Astrocyte (in vitro differentiated cells and primary cell): ENCODE results near the gene LY9. TPM values are rescaled to one million over a fixed set of nuclear protein-coding genes. Genes with fewer than 3 reads are reported as not detected.

ENCODE experiments used
- DNase-seq: peaks from one replicate; pipeline ENCODE4 v3.0.0-alpha.2; 2010; ENCODE audit warnings: low read depth
- FAIRE-seq: peaks from 2 replicates; lab custom pipeline; 2011; peaks lifted over from hg19 to GRCh38; lab: Jason Lieb, UNC
- H2AFZ ChIP-seq: 2 replicates; pipeline ENCODE4 v1.6.0; 2012; ENCODE audit warnings: low read depth, low read length, inconsistent platforms
- H3K27ac ChIP-seq: 2 replicates; pipeline ENCODE4 v1.5.1; 2011; ENCODE audit warnings: low read depth, low read length, inconsistent platforms
- H3K27me3 ChIP-seq: 2 replicates; pipeline ENCODE4 v1.6.0; 2011; ENCODE audit warnings: low read length, inconsistent platforms; ENCODE audit not compliant: insufficient read depth
- H3K36me3 ChIP-seq: 2 replicates; pipeline ENCODE4 v1.5.1; 2011; ENCODE audit warnings: low read length, inconsistent platforms; ENCODE audit not compliant: insufficient read depth
- H3K4me1 ChIP-seq: 2 replicates; pipeline ENCODE4 v1.5.1; 2011; ENCODE audit warnings: low read length, inconsistent platforms; ENCODE audit not compliant: insufficient read depth
- H3K4me2 ChIP-seq: 2 replicates; pipeline ENCODE4 v1.6.0; 2012; ENCODE audit warnings: low read length, inconsistent platforms
- H3K4me3 ChIP-seq: 2 replicates; pipeline ENCODE4 v1.5.1; 2011; ENCODE audit warnings: low read depth, mild to moderate bottlenecking, low read length, inconsistent platforms; ENCODE audit not compliant: insufficient read depth
- H3K79me2 ChIP-seq: 2 replicates; pipeline ENCODE4 v1.6.0; 2012; ENCODE audit warnings: mild to moderate bottlenecking, low read length, inconsistent platforms; ENCODE audit not compliant: insufficient read depth
- H3K9ac ChIP-seq: 2 replicates; pipeline ENCODE4 v1.6.0; 2012; ENCODE audit warnings: mild to moderate bottlenecking, low read length, inconsistent platforms
- H3K9me3 ChIP-seq: 2 replicates; pipeline ENCODE4 v1.5.1; 2012; ENCODE audit warnings: low read depth, mild to moderate bottlenecking, low read length, inconsistent platforms; ENCODE audit not compliant: insufficient read depth
- H4K20me1 ChIP-seq: 2 replicates; pipeline ENCODE4 v1.6.0; 2012; ENCODE audit warnings: low read length, inconsistent platforms; ENCODE audit not compliant: insufficient read depth
- H3K27ac Mint-ChIP-seq: one replicate; pipeline ENCODE4 v1.8.0; 2021; ENCODE audit warnings: mild to moderate bottlenecking, mixed read lengths; ENCODE audit not compliant: unreplicated experiment
- H3K27me3 Mint-ChIP-seq: one replicate; pipeline ENCODE4 v1.8.0; 2021; ENCODE audit warnings: low read depth, mixed read lengths; ENCODE audit not compliant: unreplicated experiment
- H3K36me3 Mint-ChIP-seq: one replicate; pipeline ENCODE4 v1.8.0; 2021; ENCODE audit warnings: low read depth, mixed read lengths; ENCODE audit not compliant: unreplicated experiment
- H3K4me1 Mint-ChIP-seq: one replicate; pipeline ENCODE4 v1.8.0; 2021; ENCODE audit warnings: low read depth, mixed read lengths; ENCODE audit not compliant: unreplicated experiment
- H3K4me3 Mint-ChIP-seq: one replicate; pipeline ENCODE4 v1.8.0; 2021; ENCODE audit warnings: mild to moderate bottlenecking, moderate library complexity, mixed read lengths; ENCODE audit not compliant: unreplicated experiment
- H3K9me3 Mint-ChIP-seq: one replicate; pipeline ENCODE4 v1.8.0; 2021; ENCODE audit warnings: mild to moderate bottlenecking, mixed read lengths; ENCODE audit not compliant: unreplicated experiment
- EZH2 ChIP-seq: IDR thresholded peaks from 2 replicates; pipeline ENCODE4 v1.6.1; 2012; ENCODE audit warnings: mild to moderate bottlenecking, low read length, inconsistent platforms; ENCODE audit not compliant: insufficient read depth
- total RNA-seq: library from RNA; stranded (reverse); gene quantifications from 2 replicates; pipeline ENCODE4 v1.2.1, GENCODE V29; 2021
- TF ChIP-seq, protein P1 (sequence below): IDR thresholded peaks from 2 replicates; pipeline ENCODE4 v1.5.1; 2011; ENCODE audit warnings: low read depth, mild to moderate bottlenecking, inconsistent platforms, low read length, moderate library complexity; ENCODE audit not compliant: insufficient read depth

Gene LY9
- total RNA-seq, 1 donor from 2014 or later: not detected

DNA sequence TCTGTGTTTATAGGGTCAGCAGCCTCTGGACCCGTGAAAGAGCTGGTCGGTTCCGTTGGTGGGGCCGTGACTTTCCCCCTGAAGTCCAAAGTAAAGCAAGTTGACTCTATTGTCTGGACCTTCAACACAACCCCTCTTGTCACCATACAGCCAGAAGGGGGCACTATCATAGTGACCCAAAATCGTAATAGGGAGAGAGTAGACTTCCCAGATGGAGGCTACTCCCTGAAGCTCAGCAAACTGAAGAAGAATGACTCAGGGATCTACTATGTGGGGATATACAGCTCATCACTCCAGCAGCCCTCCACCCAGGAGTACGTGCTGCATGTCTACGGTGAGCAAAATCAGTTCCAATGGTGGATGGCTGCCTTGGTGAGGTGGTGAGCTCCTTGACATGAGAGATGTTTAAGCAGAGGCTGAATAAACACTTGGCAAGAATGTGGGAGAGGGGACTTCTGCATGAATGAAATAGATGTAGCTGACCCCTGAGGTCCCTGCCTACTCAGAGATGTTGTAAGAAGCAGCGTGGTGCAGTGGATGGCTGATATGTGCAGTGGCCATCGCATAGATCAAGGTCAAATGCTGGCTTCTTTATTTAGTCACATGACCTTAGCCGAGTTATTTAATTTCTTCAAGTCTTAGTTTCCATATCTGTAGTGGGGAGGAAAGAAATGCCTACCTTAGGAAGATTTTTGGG lies 47.6 kb upstream of the LY9 start:
- Histone ChIP-seq H3K27ac (no peak overlapping the region), H3K36me3 (no peaks in the 10 kb centered on the region), H3K4me3 (no peak overlapping the region), H3K9ac (no peak overlapping the region), H4K20me1 (no peaks in the 10 kb centered on the region), H3K79me2 (no peaks in the 10 kb centered on the region), H3K4me2 (no peak overlapping the region), H2AFZ (no peak overlapping the region), H3K27me3 (no peaks in the 10 kb centered on the region), H3K9me3 (no peaks in the 10 kb centered on the region), H3K4me1 (no peaks in the 10 kb centered on the region)
- no peak for FAIRE-seq
- Mint-ChIP-seq H3K27ac (peak overlapping the region; percentile 30), H3K27me3 (peaks cover 13% of the 10 kb centered on the region), H3K9me3 (peaks cover 2% of the 10 kb centered on the region), H3K4me1 (peaks cover 21% of the 10 kb centered on the region), H3K36me3 (no peaks in the 10 kb centered on the region), H3K4me3 (no peak overlapping the region)
- no peak for DNase-seq
- TF ChIP-seq, protein P1, sequence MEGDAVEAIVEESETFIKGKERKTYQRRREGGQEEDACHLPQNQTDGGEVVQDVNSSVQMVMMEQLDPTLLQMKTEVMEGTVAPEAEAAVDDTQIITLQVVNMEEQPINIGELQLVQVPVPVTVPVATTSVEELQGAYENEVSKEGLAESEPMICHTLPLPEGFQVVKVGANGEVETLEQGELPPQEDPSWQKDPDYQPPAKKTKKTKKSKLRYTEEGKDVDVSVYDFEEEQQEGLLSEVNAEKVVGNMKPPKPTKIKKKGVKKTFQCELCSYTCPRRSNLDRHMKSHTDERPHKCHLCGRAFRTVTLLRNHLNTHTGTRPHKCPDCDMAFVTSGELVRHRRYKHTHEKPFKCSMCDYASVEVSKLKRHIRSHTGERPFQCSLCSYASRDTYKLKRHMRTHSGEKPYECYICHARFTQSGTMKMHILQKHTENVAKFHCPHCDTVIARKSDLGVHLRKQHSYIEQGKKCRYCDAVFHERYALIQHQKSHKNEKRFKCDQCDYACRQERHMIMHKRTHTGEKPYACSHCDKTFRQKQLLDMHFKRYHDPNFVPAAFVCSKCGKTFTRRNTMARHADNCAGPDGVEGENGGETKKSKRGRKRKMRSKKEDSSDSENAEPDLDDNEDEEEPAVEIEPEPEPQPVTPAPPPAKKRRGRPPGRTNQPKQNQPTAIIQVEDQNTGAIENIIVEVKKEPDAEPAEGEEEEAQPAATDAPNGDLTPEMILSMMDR: no peak
- no peak for TF ChIP-seq EZH2

- Mint-ChIP-seq H3K9me3 (peaks cover 2% of the 10 kb centered on the region), H3K27ac (no peak overlapping the region), H3K4me1 (peaks cover 21% of the 10 kb centered on the region), H3K27me3 (peaks cover 13% of the 10 kb centered on the region), H3K36me3 (no peaks in the 10 kb centered on the region), H3K4me3 (no peak overlapping the region)
- Histone ChIP-seq H3K79me2 (no peaks in the 10 kb centered on the region), H3K27ac (no peak overlapping the region), H3K9me3 (no peaks in the 10 kb centered on the region), H2AFZ (no peak overlapping the region), H3K9ac (no peak overlapping the region), H3K36me3 (no peaks in the 10 kb centered on the region), H4K20me1 (no peaks in the 10 kb centered on the region), H3K4me3 (no peak overlapping the region), H3K4me2 (no peak overlapping the region), H3K4me1 (no peaks in the 10 kb centered on the region), H3K27me3 (no peaks in the 10 kb centered on the region)
- TF ChIP-seq, protein P1: no peak
- TF ChIP-seq EZH2: no peak
- FAIRE-seq (no peak), DNase-seq (no peak)
These were observed 47.1 kb upstream of the LY9 start for GRCh38 chr1:160748878-160749269.

- Histone ChIP-seq H3K4me2 (no peak overlapping the region), H2AFZ (no peak overlapping the region), H4K20me1 (no peaks in the 10 kb centered on the region), H3K9ac (no peak overlapping the region), H3K4me1 (no peaks in the 10 kb centered on the region), H3K27me3 (no peaks in the 10 kb centered on the region), H3K9me3 (no peaks in the 10 kb centered on the region), H3K36me3 (no peaks in the 10 kb centered on the region), H3K79me2 (no peaks in the 10 kb centered on the region), H3K4me3 (no peak overlapping the region), H3K27ac (no peak overlapping the region)
- Mint-ChIP-seq H3K9me3 (peaks cover 4% of the 10 kb centered on the region), H3K4me1 (peaks cover 21% of the 10 kb centered on the region), H3K27ac (no peak overlapping the region), H3K4me3 (no peak overlapping the region), H3K36me3 (no peaks in the 10 kb centered on the region), H3K27me3 (peaks cover 13% of the 10 kb centered on the region)
- no peak for TF ChIP-seq EZH2
- TF ChIP-seq, protein P1: no peak
- no peak for FAIRE-seq
- no peak for DNase-seq
These were observed 45.4 kb upstream of the LY9 start for GRCh38 chr1:160750608-160751007.
